Fibroblast of peridontal ligament (primary cell): ENCODE results near the gene RBM6.

ENCODE experiments used
- DNase-seq: peaks from one replicate; pipeline ENCODE4 v3.0.0-alpha.2; 2010; ENCODE audit errors: extremely low read depth

RBM6 gene

GRCh38 chr3:50095352-50095998 is 155.5 kb downstream of the RBM6 start:
- DNase-seq, result no peak

DNA sequence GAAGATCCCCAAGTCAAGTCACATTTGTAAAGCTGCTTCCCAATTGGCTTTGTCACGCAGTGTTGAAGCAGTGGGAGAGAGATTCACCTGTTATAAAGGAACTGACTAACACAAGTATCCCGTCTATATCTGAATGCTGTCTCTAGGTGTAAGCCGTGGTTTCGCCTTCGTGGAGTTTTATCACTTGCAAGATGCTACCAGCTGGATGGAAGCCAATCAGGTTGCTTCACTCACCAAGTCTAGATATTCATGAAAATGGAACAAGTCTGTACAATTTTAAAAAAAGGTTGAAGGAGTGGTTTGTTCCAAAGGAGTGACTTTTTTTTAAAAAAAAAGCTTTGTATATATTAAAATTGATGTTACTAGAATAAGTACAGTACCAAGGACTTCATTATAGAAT is 160.4 kb downstream of the RBM6 start:
- no peak for DNase-seq

DNA sequence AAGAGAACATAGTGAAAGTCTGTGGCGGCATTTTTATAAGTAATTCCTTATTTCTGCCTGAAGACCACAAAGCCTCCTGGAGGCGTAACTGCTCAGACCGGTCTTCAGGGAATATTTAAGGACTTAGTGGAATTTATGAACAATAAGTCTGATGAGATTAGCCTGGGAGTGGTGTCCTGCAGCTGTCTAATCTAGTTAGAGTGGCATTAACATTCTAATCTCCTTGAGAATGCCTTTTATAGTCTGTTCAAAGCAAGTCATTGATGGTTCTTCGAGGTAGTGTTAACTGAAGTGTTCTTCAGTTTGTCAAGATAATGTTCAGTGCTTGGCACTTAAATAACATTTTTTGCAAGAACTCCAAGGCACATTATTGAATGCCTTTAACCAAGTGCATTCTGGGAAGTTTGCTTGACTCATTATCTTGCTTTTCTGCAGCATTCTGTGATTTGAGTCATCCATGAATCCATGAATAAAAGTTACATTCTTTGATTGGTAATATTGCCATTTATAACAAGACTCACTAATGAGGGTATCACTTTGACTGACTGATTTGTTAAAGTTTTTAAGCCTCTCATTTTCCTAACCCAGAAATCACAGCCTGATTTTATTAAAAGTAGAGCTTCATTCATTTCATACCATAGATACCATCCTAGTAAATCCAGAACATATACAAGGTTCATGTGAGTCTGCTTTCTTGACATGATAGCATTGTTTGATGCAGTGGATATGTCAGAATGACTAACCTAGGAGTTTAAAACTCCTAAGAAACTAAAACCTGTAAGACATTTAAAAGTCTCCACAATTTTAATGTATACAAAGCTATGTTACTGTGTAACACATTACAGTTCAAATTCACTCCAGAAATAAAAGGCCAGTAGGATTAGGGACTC is 161.3 kb downstream of the RBM6 start:
- peak; percentile 41 for DNase-seq

DNA sequence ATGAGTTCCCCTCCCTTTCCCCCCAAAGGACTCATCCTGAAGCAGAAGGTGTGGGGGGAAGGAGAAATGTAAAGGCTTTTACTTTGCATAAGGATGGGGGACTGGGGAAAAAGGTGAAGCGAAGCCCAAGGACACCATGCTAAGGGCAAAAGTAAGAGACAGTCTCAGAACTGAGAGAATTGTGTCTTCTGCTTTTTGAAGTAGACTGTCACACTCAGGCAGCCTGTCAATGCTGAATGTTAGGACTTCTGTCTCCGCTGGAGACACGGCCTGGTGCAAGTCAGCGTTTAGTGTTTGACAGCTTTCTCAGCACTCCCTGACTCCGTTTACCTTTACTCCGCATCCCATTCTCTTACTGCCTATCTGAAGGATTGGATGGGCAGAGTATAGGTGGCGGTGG is 162.6 kb downstream of the RBM6 start:
- no peak for DNase-seq

GRCh38 chr3:50111757-50112156 is 171.8 kb downstream of the RBM6 start:
- DNase-seq, result no peak

GRCh38 chr3:50112462-50112861 is 172.5 kb downstream of the RBM6 start:
- DNase-seq, result no peak

- DNase-seq, result no peak
Measured at GRCh38 chr3:50117120-50117519, 177.2 kb downstream of the RBM6 start.

- no peak for DNase-seq
Measured at GRCh38 chr3:50118237-50118636, 178.3 kb downstream of the RBM6 start.

DNA sequence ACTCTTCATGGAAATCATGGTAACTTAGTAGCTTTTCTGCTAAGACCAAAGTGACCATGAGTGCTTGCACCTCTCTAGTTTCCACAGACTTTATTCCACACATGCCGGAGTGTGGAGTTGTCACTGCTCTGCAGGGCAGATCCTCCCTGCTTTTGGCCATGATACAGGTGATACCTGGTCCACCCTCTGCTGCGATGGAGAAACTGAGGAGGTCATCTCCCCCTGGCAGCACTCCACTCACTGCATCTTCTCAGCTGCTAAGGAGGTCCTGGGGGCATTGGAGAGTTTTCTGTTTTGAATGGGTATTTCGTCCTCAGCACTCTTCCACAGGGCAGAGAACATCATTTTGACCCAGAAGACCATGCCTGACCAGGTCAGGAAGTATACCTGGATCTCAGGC is 179.8 kb downstream of the RBM6 start:
- DNase-seq, result no peak

- no peak for DNase-seq
Measured at GRCh38 chr3:50120364-50121071, 180.6 kb downstream of the RBM6 start.

DNA sequence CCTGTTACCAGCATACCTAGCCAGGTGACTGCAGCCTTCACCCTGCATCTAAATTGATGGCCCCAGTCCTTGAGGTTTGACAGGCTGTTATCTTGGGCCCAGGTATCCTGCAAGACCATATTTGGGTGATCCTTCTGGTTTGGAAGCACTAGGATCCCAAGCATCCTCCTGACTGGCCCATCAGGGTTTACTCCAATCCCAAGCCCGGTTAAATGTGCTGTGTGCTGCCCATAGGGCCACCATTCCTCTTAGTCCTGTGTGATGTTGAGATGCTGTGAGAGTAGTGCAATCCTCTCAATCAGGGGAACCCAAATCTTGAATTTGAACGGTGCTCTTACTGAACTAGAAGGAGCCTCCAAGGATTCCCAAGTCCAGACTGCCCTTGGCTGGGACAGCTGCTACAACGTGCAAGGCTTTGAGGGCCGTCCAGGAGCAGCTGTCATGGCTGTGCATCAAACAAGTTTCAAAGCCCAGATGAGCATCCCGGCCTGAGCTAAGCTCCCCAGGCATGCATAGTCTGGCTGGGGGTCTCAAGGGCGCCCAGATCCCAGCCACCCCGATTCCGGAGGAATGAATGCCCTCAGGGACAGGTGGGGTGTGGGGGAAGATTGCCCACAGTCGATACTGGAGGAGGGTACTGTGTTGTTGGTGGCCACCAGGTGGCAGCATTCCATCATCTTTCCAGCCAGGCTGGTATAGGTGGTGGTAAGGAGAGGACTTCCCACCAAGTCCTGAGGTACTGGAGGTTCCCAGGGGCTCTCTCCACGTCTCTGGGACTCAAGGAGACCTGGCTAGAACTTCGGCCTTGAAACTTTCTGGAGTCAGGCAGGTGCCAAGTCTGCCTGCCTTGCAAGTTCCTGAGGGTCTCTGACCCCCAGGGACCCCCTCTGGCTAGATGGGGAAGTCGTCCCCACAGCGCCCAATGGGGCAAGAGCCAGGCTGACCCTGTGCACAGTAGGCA is 181.4 kb downstream of the RBM6 start:
- peak; percentile 78 for DNase-seq

DNA sequence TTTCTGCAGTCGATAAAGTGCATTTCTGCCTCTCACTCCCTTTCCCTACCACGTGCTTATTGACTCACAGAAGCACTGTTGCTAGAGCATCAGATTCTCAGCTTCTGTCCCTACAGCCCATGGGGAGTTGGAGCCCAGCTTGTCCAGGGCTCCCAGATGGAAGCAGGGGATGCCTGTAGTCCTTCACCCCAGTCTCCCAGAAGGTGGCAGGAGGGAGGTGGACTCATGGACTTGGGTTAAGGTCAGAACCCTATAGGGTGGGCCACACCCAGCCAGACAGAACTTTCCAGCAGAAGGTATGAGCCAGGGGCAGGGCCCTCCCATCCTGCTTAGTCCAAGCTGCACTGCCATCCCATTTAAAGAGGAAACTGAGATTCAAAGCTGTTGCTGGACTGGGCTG is 182.1 kb downstream of the RBM6 start:
- peak; percentile 23 for DNase-seq

GRCh38 chr3:50122661-50123391 is 182.9 kb downstream of the RBM6 start:
- DNase-seq, result no peak

DNA sequence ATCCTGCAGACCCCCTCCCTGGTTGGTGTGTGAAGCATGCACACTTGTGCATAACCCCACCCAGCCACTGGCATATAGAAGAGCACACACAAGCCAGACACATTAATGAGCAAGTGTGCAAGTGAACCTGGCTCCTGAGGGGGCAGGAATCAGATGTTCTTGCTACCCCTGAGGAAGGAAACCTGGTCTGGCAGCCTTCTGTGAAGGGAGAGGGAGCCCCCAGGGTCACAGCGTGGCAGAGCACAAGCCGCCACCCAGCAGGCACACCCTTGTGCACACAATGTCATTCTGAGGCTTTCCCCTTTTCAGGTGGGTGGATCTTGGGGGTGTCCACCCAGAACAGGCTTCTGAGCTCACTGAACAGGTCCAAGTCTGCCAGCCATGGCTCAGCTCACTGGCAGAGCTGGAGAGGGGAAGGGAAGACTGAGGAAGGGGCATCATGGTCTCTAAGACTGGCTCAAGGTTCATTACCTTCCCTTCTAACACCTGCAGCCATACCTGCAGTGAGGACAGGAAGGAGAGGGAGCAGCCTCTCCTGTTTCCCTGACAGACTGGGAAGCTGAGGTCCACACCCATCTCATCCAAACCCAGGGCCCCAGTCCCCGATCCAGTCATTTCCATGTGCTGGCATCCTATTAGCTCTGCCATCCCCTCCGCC is 183.6 kb downstream of the RBM6 start:
- DNase-seq, result no peak

DNA sequence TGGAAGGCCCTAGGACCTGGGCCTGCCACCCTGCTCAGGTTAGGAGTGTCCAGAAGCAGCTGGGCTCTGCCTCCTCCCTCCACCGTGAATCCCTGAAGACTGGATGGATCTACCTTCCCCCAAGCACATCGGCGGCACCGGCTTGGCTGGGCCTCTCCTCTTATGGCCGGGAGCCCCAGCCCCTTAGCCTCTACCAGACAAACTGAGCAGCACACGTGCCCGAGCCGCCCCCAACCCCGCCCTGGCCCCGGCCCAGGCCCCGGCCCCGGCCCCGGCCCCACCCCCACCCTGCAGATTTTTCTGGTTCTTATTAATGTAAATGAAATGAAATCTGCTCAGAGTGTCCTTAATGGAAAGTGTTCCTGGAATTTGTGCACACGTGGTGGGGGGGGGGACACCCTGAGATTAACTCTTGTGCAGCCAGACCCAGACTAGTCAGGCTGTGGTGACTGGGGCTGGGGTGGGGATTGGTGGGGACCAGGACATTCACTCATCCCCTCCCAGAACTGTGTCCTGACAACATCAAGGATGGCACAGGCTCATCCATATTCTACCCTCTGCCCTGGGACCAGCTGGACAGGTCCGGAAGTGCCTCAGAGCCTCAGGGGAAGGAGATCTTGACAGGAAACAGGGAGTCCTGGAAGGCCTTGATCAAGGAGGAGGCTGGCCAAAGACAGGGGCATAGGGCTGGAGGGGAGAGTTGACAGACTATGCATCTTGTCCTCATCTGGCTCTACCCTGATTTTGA is 184.3 kb downstream of the RBM6 start:
- DNase-seq, result no peak

DNA sequence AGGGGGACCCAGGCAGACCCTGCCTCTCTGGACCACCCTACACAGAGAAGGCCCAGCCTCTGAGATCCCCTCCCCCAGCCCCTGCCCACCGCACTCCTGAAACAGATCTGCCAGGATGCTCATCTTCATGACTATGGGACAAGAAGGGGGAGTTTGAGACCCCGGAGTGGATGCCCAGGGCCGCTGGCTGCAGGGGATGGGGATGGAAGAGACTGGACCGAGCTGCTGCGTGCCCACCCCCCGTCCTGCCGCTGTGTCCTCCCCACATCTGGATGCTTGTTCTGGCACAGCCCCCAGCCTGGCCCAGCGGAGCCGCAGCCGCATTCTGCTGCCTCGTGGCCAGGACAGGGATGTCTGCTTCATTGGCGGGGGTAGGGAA is 184.8 kb downstream of the RBM6 start:
- DNase-seq, result no peak

DNA sequence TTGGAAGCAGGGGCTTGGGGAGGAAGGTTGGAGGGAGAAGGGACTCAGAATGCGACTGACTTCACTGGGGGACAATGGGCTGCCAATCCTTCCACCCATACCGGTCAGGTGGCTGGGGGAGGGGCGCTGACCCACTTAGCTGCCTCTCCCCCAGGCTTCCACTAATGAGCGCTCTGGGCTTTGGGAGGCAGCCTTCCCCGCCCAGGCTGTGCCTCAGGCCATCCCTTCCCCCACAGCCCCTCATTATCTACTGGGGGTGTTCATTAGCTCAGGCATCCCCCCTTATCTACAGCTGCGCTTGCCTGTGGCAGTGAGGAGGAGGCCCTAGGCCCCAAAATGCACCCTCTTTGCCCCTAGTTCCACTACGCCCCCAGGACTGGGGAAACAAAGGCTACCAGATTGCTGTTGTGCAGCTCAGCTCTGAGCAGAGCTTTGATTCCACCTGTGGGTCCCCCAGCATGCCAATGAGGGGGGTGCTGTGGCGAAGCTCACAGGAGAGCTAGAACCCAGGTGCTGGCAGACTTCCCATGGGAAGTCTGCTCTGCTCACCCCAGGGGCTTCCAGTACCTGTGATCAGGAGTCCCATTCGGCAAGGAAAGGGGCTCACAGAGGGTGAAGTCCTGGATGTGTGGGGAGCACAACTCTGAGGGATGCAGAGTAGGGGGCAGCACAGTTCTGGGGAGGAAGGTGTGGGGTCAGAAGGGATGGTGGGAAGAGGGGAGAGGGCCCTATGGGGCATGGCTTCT is 185.8 kb downstream of the RBM6 start:
- no peak for DNase-seq

DNA sequence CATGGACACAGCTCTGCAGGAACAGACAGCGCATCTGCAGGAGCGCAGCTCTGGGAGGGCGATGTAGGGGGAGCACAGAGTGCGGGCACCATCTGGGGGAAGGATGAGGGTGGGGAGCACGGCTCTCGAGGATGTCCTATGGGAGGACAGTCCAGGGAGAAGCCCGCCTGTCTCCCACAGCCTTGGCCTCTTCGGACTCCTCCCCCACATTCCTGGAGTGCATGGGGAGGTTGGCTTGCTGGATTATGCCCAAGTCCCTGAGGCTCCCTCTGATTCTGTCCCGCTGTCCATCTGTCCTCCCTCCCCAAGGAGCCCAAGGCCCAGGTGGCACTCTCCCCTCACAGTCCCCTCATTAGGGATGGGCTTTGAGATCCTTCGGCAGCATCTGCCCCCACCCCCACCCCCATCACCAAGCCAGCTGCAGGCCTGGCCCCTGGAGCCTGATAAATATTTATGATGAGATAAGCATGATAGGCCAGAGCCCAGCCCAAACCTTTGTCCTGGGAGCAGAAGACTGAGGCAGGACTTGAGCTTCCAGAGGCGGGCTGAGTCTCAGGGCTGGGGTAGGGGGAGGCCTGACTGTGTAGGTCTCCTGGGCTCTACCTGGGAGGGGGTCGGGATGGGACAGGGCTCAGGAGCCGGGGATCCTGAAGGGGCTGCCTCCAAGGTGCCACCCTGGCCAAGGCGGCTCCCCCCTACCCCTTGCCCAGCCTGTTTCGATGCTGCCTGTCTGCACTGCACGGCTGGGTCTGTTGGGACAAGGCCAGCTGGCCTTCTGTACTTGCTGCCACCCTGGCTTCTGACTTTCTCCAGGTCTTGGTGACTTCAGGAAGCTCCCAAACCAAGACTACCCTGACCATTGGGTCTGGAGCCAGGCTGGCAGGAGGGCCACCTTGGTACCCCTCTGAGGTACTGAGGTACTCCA is 186.6 kb downstream of the RBM6 start:
- peak; percentile 12 for DNase-seq
